ENCODE measurements around the gene TK1.

The TK1 gene

DNA sequence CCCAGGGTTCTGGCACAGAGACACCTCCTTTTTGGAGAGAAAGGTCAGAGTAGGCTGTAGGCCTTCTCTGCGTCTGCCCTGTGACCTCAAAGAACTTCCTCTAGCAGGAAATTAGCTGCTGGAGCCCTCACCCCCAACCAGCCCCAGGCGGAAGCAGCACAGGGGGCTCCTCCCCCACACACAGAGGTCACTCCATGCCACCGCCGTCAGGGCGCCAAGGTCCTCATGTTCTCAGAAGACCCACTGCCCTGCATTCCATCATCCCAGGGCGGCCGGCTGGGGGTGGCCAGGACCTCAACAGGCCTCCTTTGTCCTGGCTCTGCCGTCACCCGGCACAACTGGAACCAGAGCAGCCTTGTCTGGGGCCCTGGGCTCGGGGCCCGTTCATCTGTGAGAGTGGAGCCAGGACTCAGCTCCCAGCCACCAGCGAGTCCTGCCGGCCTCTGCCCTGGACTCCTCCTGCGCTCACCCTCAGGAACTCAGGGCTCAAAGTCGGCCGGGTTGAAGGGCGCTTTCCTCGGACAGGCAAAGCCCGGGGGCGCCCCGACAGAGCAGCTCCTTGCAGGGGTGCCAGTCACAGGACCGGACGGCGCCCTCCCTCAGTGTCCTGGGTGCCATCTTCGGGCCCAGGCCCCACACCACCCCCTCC lies 59.5 kb downstream of the TK1 start:
- Histone ChIP-seq H3K4me1 (ENCODE audit: control insufficient read depth, insufficient read depth, low read length) (peaks cover 6% of the 10 kb centered on the region), H3K9ac (ENCODE audit: low read depth, low read length) (peak overlapping the region; percentile 73), H3K27me3 (ENCODE audit: control insufficient read depth, insufficient read depth, low read length) (peaks cover 14% of the 10 kb centered on the region), H3K36me3 (ENCODE audit: control insufficient read depth, insufficient read depth, low read length) (peaks cover 22% of the 10 kb centered on the region), H3K4me3 (ENCODE audit: low read depth, low read length) (peak overlapping the region; percentile 65), H3K9me3 (ENCODE audit: control insufficient read depth, insufficient read depth, low read length) (no peaks in the 10 kb centered on the region)

DNA sequence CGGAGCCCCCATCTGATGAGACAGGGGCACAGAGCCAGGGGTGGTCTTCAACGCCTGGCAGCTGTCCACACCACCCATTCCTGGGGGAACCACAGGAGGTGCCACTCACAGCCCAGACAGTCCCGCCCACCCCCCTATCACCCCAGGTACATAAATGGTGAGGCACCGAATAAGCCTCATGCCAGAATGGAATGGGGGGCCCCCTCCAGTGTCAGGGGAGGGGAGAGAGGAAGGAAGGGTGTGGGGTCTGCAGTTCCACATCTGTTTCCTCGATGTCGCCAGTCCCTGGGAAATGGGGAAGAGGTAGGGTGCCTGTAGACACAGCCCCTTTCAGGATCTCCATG lies 60.0 kb downstream of the TK1 start:
- Histone ChIP-seq H3K9ac (ENCODE audit: low read depth, low read length) (peak overlapping the region; percentile 73), H3K36me3 (ENCODE audit: control insufficient read depth, insufficient read depth, low read length) (peaks cover 26% of the 10 kb centered on the region), H3K4me1 (ENCODE audit: control insufficient read depth, insufficient read depth, low read length) (peaks cover 6% of the 10 kb centered on the region), H3K9me3 (ENCODE audit: control insufficient read depth, insufficient read depth, low read length) (no peaks in the 10 kb centered on the region), H3K4me3 (ENCODE audit: low read depth, low read length) (peak overlapping the region; percentile 65), H3K27me3 (ENCODE audit: control insufficient read depth, insufficient read depth, low read length) (peaks cover 13% of the 10 kb centered on the region)

GRCh38 chr17:78125976-78126894 lies 60.6 kb downstream of the TK1 start:
- peaks cover 13% of the 10 kb centered on the region for H3K27me3 ChIP-seq (ENCODE audit: control insufficient read depth, insufficient read depth, low read length)
- no peak overlapping the region for H3K9ac ChIP-seq (ENCODE audit: low read depth, low read length)
- no peak overlapping the region for H3K4me3 ChIP-seq (ENCODE audit: low read depth, low read length)
- no peaks in the 10 kb centered on the region for H3K9me3 ChIP-seq (ENCODE audit: control insufficient read depth, insufficient read depth, low read length)
- peaks cover 6% of the 10 kb centered on the region for H3K4me1 ChIP-seq (ENCODE audit: control insufficient read depth, insufficient read depth, low read length)
- peaks cover 32% of the 10 kb centered on the region for H3K36me3 ChIP-seq (ENCODE audit: control insufficient read depth, insufficient read depth, low read length)

- Histone ChIP-seq H3K4me3 (ENCODE audit: low read depth, low read length) (no peak overlapping the region), H3K9ac (ENCODE audit: low read depth, low read length) (no peak overlapping the region), H3K9me3 (ENCODE audit: control insufficient read depth, insufficient read depth, low read length) (no peaks in the 10 kb centered on the region), H3K4me1 (ENCODE audit: control insufficient read depth, insufficient read depth, low read length) (peaks cover 6% of the 10 kb centered on the region), H3K27me3 (ENCODE audit: control insufficient read depth, insufficient read depth, low read length) (peaks cover 4% of the 10 kb centered on the region), H3K36me3 (ENCODE audit: control insufficient read depth, insufficient read depth, low read length) (peaks cover 36% of the 10 kb centered on the region)
These were observed 61.5 kb downstream of the TK1 start for GRCh38 chr17:78125138-78125913.

DNA sequence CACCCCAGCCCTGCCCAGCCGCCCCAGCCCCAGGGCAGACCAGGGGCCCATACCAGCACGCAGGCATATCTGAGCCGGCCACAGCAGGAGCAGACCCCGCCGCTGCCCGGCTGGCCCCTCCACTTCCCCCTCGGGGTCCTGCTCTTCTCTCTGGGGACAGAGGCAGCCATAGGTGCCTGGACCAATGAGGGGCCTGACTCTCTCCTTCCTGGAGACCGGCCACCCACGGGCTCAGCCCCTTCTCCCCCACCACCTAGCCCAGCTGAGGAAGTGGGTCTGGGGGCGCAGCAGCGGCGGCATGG lies 62.1 kb downstream of the TK1 start:
- Histone ChIP-seq H3K4me3 (ENCODE audit: low read depth, low read length) (no peak overlapping the region), H3K9ac (ENCODE audit: low read depth, low read length) (no peak overlapping the region), H3K4me1 (ENCODE audit: control insufficient read depth, insufficient read depth, low read length) (peaks cover 6% of the 10 kb centered on the region)

More for the DNA sequence above, 62.1 kb downstream of the TK1 start:
- Histone ChIP-seq H3K27me3 (ENCODE audit: control insufficient read depth, insufficient read depth, low read length) (peaks cover 3% of the 10 kb centered on the region), H3K9me3 (ENCODE audit: control insufficient read depth, insufficient read depth, low read length) (no peaks in the 10 kb centered on the region), H3K36me3 (ENCODE audit: control insufficient read depth, insufficient read depth, low read length) (peaks cover 36% of the 10 kb centered on the region)
